GM23338 (cell line): Measurements from ENCODE around the gene CMIP. TPM values are rescaled to one million over a fixed set of nuclear protein-coding genes. Genes with fewer than 3 reads are reported as not detected.

Experiments used
- ATAC-seq: fragments of 200-7000 bp; cut with Tn5 transposase; 3 replicates; pipeline ENCODE4 v1.9.1; 2020
- DNase-seq: peaks from one replicate; pipeline ENCODE4 v3.0.0-alpha.2; 2015; ENCODE audit warnings: low spot score
- H2AFZ ChIP-seq: fragments of 200-600 bp; sonication (generic); 2 replicates; pipeline ENCODE4 v1.8.0; 2016; ENCODE audit warnings: antibody characterized with exemption, mild to moderate bottlenecking, moderate library complexity
- H3F3A ChIP-seq: fragments of 200-600 bp; sonication (generic); replicated peaks from 2 replicates; pipeline ENCODE4 v1.8.0; 2017; ENCODE audit warnings: antibody characterized with exemption, mixed run types, low read depth
- H3K27ac ChIP-seq: fragments of 200-600 bp; sonication (generic); 2 replicates; pipeline ENCODE4 v1.6.1; 2016; ENCODE audit warnings: low read depth
- H3K27me3 ChIP-seq: fragments of 200-600 bp; sonication (generic); 2 replicates; pipeline ENCODE4 v1.8.0; 2016; ENCODE audit warnings: mild to moderate bottlenecking, mixed run types, moderate library complexity; ENCODE audit not compliant: insufficient read depth
- H3K36me3 ChIP-seq: fragments of 200-600 bp; sonication (generic); 2 replicates; pipeline ENCODE4 v1.8.0; 2016; ENCODE audit warnings: mild to moderate bottlenecking; ENCODE audit not compliant: insufficient read depth
- H3K4me1 ChIP-seq: fragments of 200-600 bp; sonication (generic); 2 replicates; pipeline ENCODE4 v1.8.0; 2016; ENCODE audit warnings: mild to moderate bottlenecking, moderate library complexity; ENCODE audit not compliant: insufficient read depth
- H3K4me2 ChIP-seq: fragments of 200-600 bp; sonication (generic); 2 replicates; pipeline ENCODE4 v1.7.1; 2017; ENCODE audit warnings: mixed run types
- H3K4me3 ChIP-seq: fragments of 200-600 bp; sonication (generic); 2 replicates; pipeline ENCODE4 v1.6.1; 2016; ENCODE audit warnings: mixed run types
- H3K79me2 ChIP-seq: fragments of 200-600 bp; sonication (generic); replicated peaks from 2 replicates; pipeline ENCODE4 v1.8.0; 2017; ENCODE audit warnings: mild to moderate bottlenecking; ENCODE audit not compliant: insufficient read depth
- H3K9me2 ChIP-seq: fragments of 200-600 bp; sonication (generic); 2 replicates; pipeline ENCODE4 v1.8.0; 2017; ENCODE audit not compliant: insufficient read depth
- H4K20me1 ChIP-seq: fragments of 200-600 bp; sonication (generic); replicated peaks from 2 replicates; pipeline ENCODE4 v1.8.0; 2017; ENCODE audit warnings: mild to moderate bottlenecking; ENCODE audit not compliant: insufficient read depth
- H3K27ac Mint-ChIP-seq: 2 replicates; pipeline ENCODE4 v1.8.0; 2020; ENCODE audit warnings: inconsistent platforms, mild to moderate bottlenecking, moderate library complexity, mixed read lengths
- H3K27me3 Mint-ChIP-seq: 3 replicates; pipeline ENCODE4 v1.8.0; 2022; ENCODE audit warnings: low read depth, mild to moderate bottlenecking, moderate library complexity, mixed read lengths, inconsistent platforms; ENCODE audit not compliant: insufficient read depth, poor library complexity
- H3K36me3 Mint-ChIP-seq: 3 replicates; pipeline ENCODE4 v1.8.0; 2021; ENCODE audit warnings: low read depth, mild to moderate bottlenecking, inconsistent platforms, moderate library complexity, mixed read lengths
- H3K4me1 Mint-ChIP-seq: 3 replicates; pipeline ENCODE4 v1.8.0; 2020; ENCODE audit warnings: mild to moderate bottlenecking, inconsistent platforms, mixed read lengths
- H3K4me3 Mint-ChIP-seq: 3 replicates; pipeline ENCODE4 v1.8.0; 2021; ENCODE audit warnings: moderate library complexity, mild to moderate bottlenecking, inconsistent platforms, mixed read lengths
- H3K9me3 Mint-ChIP-seq: 3 replicates; pipeline ENCODE4 v1.8.0; 2020; ENCODE audit warnings: moderate library complexity, mild to moderate bottlenecking, inconsistent platforms, mixed read lengths
- CREB1 ChIP-seq: fragments of 250-450 bp; sonication (Bioruptor Pico); IDR thresholded peaks from 2 replicates; pipeline ENCODE4 v1.5.0; 2020; ENCODE audit warnings: low read depth, mild to moderate bottlenecking, moderate library complexity
- EZH2 ChIP-seq: fragments of 200-600 bp; sonication (generic); IDR thresholded peaks from one replicate; pipeline ENCODE4 v1.8.0; 2017; ENCODE audit warnings: antibody characterized with exemption, mild to moderate bottlenecking, low read depth; ENCODE audit not compliant: unreplicated experiment
- EZH2phosphoT487 ChIP-seq: fragments of 200-600 bp; sonication (generic); IDR thresholded peaks from one replicate; pipeline ENCODE4 v1.8.1; 2018; ENCODE audit warnings: antibody characterized with exemption; ENCODE audit not compliant: unreplicated experiment
- JUNB ChIP-seq: IDR thresholded peaks from one replicate; pipeline ENCODE4 v1.6.1; 2016; ENCODE audit warnings: antibody characterized with exemption; ENCODE audit not compliant: unreplicated experiment
- NANOG ChIP-seq: IDR thresholded peaks from 2 replicates; pipeline ENCODE4 v1.6.1; 2016; ENCODE audit warnings: antibody characterized with exemption, borderline replicate concordance
- POLR2AphosphoS5 ChIP-seq: IDR thresholded peaks from 2 replicates; pipeline ENCODE4 v1.6.1; 2016; ENCODE audit warnings: antibody characterized with exemption, low read depth
- STAT1 ChIP-seq: IDR thresholded peaks from one replicate; pipeline ENCODE4 v1.6.1; 2016; ENCODE audit warnings: antibody characterized with exemption; ENCODE audit not compliant: unreplicated experiment
- ZNF114 ChIP-seq: fragments of 250-450 bp; sonication (Bioruptor Pico); IDR thresholded peaks from 2 replicates; pipeline ENCODE4 v1.5.0; 2020; ENCODE audit warnings: mild to moderate bottlenecking, moderate library complexity
- ZNF331 ChIP-seq: fragments of 250-450 bp; sonication (Bioruptor Pico); IDR thresholded peaks from 2 replicates; pipeline ENCODE4 v1.5.0; 2020; ENCODE audit warnings: low read depth, mild to moderate bottlenecking, moderate library complexity
- polyA plus RNA-seq: library from polyadenylated mRNA; unstranded; fragments of >200 nt; fragmentation: Nextera tagmentation; extraction: Ambion mirVana; gene quantifications from 2 replicates; pipeline ENCODE4 v1.2.1, GENCODE V29; 2016
- total RNA-seq: library from RNA; depleted of rRNA; stranded (reverse); fragments of >200 nt; shearing (Covaris generic); gene quantifications from 2 replicates; pipeline ENCODE4 v1.2.3, GENCODE V29; 2014
- TF ChIP-seq, protein P1 (sequence below): IDR thresholded peaks from 2 replicates; pipeline ENCODE4 v1.6.1; 2016; ENCODE audit warnings: antibody characterized with exemption
- TF ChIP-seq, protein P2 (sequence below): IDR thresholded peaks from one replicate; pipeline ENCODE4 v1.6.1; 2018; ENCODE audit warnings: antibody characterized with exemption; ENCODE audit not compliant: unreplicated experiment
- TF ChIP-seq, protein P3 (sequence below), 2 experiments: fragments of 200-600 bp in 1 of 2; sonication (generic) in 1 of 2; conservative IDR thresholded peaks; 2 replicates each; pipeline versions ENCODE4 v1.5.1 to v1.6.1; 2016 to 2017; ENCODE audit warnings: antibody characterized with exemption in 2 of 2, low read depth in 2 of 2, mild to moderate bottlenecking in 2 of 2, moderate library complexity in 1 of 2
- TF ChIP-seq, protein P4 (sequence below): fragments of 250-450 bp; sonication (Bioruptor Pico); IDR thresholded peaks from 2 replicates; pipeline ENCODE4 v1.5.0; 2020; ENCODE audit warnings: mild to moderate bottlenecking, moderate library complexity

The CMIP gene
- total and polyA plus RNA-seq, 2 experiments from 2014 or later = 9.5 to 62.3 TPM

DNA sequence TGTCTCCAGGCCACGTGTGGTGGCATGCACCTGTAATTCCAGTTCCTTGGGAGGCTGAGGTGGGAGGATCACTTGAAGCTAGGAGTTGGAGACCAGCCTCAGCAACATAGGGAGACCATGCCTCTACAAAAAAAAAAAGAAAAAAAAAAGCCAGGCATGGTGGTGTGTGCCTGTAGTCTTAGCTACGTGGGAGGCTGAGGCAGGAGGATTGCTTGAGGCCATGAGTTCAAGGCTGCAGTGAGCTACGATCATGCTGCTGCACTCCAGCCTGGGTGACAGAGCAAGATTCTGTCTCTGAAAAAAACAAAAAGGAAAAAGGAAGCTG is 103.9 kb downstream of the CMIP start (continued):
- TF ChIP-seq POLR2AphosphoS5 = no peak
- TF ChIP-seq NANOG = no peak

DNA sequence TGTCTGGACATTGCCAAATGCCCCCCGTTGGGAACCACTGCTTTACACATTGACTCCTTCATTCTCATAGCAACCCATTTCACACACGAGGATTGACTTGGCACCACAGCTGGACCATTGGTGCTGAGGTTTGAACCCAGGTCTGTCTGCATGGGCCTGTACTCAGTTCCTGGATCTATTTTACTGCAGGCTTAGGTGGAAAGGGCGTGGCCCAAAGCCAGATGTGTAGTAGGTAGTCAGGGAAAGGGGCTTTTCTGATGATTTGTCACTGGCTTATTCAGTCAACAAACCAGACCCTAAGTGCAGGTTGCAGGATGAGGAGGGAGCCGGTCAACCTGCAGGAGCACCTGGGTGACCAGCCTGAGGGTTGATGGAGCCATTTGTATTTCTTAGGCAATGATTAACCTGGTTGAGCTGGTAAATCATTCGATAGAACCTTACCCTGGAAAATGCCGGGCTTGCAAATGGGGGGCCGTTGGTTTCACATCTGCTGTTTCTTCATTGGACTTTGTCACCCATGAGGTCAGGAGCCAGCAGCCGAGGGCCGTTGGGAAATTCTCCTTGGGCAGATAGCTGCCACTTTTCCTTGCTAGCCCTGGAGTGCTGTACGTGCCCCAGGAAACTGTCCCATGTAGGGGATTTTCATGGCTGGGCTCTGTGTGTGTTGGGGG is 104.4 kb downstream of the CMIP start:
- Histone ChIP-seq H4K20me1 (peaks cover 64% of the 10 kb centered on the region), H3K9me2 (no peaks in the 10 kb centered on the region), H3F3A (no peaks in the 10 kb centered on the region), H3K4me1 (peaks cover 4% of the 10 kb centered on the region), H3K4me2 (no peak overlapping the region), H3K79me2 (peaks cover 90% of the 10 kb centered on the region), H2AFZ (no peak overlapping the region), H3K27me3 (no peaks in the 10 kb centered on the region), H3K4me3 (no peak overlapping the region), H3K36me3 (no peaks in the 10 kb centered on the region), H3K27ac (no peak overlapping the region)
- Mint-ChIP-seq H3K36me3 (no peaks in the 10 kb centered on the region; the same call in 2 of the 3 replicates), H3K27me3 (peaks cover 11% of the 10 kb centered on the region), H3K27ac (no peak overlapping the region), H3K4me1 (peaks cover 41% of the 10 kb centered on the region), H3K9me3 (no peaks in the 10 kb centered on the region), H3K4me3 (no peak overlapping the region)
- no peak for TF ChIP-seq STAT1
- TF ChIP-seq EZH2phosphoT487 = no peak
- no peak for TF ChIP-seq ZNF331 (CRISPR knock-in tag)
- TF ChIP-seq, protein P1, sequence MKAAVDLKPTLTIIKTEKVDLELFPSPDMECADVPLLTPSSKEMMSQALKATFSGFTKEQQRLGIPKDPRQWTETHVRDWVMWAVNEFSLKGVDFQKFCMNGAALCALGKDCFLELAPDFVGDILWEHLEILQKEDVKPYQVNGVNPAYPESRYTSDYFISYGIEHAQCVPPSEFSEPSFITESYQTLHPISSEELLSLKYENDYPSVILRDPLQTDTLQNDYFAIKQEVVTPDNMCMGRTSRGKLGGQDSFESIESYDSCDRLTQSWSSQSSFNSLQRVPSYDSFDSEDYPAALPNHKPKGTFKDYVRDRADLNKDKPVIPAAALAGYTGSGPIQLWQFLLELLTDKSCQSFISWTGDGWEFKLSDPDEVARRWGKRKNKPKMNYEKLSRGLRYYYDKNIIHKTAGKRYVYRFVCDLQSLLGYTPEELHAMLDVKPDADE = no peak
- TF ChIP-seq POLR2AphosphoS5 = no peak
- no peak for TF ChIP-seq JUNB
- TF ChIP-seq, protein P2, sequence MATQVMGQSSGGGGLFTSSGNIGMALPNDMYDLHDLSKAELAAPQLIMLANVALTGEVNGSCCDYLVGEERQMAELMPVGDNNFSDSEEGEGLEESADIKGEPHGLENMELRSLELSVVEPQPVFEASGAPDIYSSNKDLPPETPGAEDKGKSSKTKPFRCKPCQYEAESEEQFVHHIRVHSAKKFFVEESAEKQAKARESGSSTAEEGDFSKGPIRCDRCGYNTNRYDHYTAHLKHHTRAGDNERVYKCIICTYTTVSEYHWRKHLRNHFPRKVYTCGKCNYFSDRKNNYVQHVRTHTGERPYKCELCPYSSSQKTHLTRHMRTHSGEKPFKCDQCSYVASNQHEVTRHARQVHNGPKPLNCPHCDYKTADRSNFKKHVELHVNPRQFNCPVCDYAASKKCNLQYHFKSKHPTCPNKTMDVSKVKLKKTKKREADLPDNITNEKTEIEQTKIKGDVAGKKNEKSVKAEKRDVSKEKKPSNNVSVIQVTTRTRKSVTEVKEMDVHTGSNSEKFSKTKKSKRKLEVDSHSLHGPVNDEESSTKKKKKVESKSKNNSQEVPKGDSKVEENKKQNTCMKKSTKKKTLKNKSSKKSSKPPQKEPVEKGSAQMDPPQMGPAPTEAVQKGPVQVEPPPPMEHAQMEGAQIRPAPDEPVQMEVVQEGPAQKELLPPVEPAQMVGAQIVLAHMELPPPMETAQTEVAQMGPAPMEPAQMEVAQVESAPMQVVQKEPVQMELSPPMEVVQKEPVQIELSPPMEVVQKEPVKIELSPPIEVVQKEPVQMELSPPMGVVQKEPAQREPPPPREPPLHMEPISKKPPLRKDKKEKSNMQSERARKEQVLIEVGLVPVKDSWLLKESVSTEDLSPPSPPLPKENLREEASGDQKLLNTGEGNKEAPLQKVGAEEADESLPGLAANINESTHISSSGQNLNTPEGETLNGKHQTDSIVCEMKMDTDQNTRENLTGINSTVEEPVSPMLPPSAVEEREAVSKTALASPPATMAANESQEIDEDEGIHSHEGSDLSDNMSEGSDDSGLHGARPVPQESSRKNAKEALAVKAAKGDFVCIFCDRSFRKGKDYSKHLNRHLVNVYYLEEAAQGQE = no peak
- TF ChIP-seq NANOG = no peak
- TF ChIP-seq, protein P3, sequence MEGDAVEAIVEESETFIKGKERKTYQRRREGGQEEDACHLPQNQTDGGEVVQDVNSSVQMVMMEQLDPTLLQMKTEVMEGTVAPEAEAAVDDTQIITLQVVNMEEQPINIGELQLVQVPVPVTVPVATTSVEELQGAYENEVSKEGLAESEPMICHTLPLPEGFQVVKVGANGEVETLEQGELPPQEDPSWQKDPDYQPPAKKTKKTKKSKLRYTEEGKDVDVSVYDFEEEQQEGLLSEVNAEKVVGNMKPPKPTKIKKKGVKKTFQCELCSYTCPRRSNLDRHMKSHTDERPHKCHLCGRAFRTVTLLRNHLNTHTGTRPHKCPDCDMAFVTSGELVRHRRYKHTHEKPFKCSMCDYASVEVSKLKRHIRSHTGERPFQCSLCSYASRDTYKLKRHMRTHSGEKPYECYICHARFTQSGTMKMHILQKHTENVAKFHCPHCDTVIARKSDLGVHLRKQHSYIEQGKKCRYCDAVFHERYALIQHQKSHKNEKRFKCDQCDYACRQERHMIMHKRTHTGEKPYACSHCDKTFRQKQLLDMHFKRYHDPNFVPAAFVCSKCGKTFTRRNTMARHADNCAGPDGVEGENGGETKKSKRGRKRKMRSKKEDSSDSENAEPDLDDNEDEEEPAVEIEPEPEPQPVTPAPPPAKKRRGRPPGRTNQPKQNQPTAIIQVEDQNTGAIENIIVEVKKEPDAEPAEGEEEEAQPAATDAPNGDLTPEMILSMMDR (conservative IDR thresholded peaks at IDR 0.05; ENCODE audit: low read depth in 2 of 2) = no peak
- no peak for TF ChIP-seq CREB1 (CRISPR knock-in tag)
- TF ChIP-seq, protein P4, sequence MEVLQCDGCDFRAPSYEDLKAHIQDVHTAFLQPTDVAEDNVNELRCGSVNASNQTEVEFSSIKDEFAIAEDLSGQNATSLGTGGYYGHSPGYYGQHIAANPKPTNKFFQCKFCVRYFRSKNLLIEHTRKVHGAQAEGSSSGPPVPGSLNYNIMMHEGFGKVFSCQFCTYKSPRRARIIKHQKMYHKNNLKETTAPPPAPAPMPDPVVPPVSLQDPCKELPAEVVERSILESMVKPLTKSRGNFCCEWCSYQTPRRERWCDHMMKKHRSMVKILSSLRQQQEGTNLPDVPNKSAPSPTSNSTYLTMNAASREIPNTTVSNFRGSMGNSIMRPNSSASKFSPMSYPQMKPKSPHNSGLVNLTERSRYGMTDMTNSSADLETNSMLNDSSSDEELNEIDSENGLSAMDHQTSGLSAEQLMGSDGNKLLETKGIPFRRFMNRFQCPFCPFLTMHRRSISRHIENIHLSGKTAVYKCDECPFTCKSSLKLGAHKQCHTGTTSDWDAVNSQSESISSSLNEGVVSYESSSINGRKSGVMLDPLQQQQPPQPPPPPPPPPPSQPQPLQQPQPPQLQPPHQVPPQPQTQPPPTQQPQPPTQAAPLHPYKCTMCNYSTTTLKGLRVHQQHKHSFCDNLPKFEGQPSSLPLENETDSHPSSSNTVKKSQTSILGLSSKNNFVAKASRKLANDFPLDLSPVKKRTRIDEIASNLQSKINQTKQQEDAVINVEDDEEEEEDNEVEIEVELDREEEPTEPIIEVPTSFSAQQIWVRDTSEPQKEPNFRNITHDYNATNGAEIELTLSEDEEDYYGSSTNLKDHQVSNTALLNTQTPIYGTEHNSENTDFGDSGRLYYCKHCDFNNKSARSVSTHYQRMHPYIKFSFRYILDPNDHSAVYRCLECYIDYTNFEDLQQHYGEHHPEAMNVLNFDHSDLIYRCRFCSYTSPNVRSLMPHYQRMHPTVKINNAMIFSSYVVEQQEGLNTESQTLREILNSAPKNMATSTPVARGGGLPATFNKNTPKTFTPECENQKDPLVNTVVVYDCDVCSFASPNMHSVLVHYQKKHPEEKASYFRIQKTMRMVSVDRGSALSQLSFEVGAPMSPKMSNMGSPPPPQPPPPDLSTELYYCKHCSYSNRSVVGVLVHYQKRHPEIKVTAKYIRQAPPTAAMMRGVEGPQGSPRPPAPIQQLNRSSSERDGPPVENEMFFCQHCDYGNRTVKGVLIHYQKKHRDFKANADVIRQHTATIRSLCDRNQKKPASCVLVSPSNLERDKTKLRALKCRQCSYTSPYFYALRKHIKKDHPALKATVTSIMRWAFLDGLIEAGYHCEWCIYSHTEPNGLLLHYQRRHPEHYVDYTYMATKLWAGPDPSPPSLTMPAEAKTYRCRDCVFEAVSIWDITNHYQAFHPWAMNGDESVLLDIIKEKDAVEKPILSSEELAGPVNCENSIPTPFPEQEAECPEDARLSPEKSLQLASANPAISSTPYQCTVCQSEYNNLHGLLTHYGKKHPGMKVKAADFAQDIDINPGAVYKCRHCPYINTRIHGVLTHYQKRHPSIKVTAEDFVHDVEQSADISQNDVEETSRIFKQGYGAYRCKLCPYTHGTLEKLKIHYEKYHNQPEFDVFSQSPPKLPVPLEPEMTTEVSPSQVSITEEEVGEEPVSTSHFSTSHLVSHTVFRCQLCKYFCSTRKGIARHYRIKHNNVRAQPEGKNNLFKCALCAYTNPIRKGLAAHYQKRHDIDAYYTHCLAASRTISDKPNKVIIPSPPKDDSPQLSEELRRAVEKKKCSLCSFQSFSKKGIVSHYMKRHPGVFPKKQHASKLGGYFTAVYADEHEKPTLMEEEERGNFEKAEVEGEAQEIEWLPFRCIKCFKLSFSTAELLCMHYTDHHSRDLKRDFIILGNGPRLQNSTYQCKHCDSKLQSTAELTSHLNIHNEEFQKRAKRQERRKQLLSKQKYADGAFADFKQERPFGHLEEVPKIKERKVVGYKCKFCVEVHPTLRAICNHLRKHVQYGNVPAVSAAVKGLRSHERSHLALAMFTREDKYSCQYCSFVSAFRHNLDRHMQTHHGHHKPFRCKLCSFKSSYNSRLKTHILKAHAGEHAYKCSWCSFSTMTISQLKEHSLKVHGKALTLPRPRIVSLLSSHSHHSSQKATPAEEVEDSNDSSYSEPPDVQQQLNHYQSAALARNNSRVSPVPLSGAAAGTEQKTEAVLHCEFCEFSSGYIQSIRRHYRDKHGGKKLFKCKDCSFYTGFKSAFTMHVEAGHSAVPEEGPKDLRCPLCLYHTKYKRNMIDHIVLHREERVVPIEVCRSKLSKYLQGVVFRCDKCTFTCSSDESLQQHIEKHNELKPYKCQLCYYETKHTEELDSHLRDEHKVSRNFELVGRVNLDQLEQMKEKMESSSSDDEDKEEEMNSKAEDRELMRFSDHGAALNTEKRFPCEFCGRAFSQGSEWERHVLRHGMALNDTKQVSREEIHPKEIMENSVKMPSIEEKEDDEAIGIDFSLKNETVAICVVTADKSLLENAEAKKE (CRISPR knock-in tag) = no peak
- TF ChIP-seq EZH2 = no peak
- no peak for TF ChIP-seq ZNF114 (CRISPR knock-in tag)
- ATAC-seq (no peak), DNase-seq (no peak)
